DMS 273 (cell line): Measurements from ENCODE around the gene PRRC2B.
A peak's percentile ranks its signal among the peaks of the same experiment; 100 is the strongest.

Experiments used
- DNase-seq: peaks from one replicate; lab custom pipeline; 2025; ENCODE audit not compliant: unreplicated experiment; lab: John Stamatoyannopoulos, UW

PRRC2B gene

DNA sequence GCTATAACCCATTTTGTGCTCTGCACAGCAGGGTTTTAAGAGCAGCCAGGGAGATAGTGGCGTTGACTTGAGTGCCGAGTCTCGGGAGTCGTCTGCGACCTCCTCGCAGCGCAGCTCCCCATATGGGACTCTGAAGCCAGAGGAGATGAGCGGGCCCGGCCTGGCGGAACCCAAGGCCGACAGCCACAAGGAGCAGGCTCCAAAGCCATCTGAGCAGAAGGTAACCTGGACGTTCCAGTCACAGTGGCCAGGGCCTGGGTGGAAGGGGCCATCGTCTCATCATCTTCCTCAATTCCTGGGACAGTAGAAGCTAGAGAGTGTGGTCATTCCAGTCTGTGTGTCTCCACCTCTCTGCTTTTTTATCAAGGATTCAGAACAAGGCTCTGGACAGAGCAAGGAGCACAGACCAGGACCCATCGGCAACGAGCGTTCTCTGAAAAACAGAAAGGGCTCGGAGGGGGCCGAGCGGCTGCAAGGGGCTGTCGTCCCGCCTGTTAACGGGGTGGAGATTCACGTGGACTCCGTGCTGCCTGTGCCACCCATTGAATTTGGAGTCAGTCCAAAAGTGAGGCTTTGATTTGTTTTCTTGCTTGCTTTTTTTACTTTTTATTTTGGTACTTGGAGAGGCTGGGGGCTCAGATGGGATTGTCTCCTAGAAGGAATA is 88.6 kb downstream of the PRRC2B start:
- no peak for DNase-seq

DNA sequence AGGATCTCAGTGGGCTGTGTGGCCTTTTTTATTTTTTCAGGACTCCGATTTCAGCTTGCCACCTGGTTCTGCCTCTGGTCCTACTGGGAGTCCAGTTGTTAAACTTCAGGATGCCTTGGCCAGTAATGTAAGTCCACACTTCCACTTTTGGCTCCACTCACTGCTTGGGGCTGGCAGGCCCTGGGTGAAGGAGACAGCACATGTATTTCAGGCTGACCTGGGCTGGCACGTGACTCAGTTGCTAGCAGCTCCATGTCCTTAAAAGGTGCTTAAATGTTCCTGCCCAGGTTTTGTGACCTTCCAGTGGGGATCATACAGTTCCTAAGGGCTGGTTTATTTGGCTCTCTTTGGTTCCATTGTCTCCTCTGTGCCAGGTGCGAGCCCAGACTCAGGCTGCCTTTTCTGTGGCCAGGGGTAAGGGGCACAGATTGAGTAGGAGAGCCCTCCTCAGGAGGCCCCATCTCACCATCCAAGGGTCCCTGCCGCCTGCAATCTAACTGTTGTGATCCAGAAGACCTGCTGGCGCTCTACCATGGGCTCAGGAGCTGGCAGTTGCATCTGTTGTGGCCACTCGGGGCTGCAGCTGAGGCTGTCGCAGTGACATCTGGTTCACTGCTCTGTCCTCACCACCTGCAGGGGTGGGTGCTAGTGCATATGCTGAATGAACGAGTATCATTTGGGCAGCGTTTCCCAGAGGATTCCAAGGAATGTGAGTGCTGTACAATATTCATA is 89.6 kb downstream of the PRRC2B start:
- DNase-seq = peak; percentile 33

DNA sequence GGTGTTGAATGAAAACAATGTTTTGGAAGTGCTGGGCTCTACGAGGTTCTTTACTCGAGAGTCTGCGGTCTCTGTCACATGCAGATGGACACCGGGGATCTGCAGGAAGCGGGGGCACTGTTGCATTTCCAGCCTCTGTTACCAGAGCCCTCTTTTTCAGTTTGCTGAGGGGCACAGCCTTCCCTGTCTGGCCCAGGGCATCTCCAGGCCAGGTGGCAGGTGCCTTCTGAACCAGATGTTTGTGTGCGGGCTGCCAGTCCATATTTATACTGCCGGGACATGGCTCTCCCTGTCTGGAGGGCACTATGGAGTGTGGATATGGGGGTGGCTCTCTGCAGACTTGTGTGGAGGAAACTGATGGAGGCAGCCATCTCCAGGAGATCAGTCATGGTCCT is 90.2 kb downstream of the PRRC2B start:
- no peak for DNase-seq

DNA sequence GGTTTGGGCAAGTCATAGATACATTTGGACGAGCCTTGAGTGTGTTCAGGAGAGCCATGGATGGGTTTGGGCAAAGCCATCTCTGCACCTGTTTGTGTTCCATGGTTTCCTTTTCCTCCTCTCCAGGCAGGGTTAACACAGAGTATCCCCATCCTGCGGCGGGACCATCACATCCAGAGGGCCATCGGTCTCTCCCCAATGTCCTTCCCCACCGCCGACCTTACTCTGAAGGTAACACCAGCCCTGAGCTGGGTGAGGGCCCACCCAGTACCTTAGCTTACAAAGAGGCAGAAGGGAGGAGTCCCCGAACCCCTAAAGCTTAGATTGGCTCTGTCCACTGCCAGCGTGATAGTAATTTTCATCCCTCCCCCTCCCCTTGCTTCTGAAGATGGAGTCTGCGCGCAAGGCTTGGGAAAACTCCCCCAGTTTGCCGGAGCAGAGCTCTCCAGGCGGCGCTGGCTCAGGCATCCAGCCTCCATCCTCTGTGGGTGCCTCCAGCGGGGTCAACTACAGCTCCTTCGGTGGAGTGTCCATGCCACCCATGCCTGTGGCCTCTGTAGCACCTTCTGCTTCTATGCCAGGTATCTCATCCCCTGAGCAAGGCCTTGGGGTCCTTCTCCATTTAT is 90.8 kb downstream of the PRRC2B start:
- DNase-seq = no peak

DNA sequence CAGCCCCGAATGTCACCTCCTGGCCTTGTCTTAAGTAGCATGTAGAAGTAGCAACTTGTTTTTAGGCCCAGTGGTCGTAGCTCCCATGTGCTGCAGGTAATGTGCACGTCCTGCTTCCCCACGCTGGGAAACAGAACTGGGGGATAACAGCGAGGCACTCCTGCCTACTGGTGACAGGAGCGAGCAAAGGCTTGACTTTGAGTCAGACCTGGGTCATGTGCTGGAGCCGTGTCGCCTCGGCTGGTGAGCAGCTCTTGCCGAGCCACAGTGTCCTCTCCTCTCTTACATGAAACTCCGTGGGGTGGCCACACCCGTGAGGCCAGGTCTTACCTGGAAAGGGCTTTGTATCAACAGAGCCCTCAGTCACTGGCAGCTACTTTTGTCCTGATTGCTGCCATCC is 91.3 kb downstream of the PRRC2B start:
- DNase-seq = no peak

DNA sequence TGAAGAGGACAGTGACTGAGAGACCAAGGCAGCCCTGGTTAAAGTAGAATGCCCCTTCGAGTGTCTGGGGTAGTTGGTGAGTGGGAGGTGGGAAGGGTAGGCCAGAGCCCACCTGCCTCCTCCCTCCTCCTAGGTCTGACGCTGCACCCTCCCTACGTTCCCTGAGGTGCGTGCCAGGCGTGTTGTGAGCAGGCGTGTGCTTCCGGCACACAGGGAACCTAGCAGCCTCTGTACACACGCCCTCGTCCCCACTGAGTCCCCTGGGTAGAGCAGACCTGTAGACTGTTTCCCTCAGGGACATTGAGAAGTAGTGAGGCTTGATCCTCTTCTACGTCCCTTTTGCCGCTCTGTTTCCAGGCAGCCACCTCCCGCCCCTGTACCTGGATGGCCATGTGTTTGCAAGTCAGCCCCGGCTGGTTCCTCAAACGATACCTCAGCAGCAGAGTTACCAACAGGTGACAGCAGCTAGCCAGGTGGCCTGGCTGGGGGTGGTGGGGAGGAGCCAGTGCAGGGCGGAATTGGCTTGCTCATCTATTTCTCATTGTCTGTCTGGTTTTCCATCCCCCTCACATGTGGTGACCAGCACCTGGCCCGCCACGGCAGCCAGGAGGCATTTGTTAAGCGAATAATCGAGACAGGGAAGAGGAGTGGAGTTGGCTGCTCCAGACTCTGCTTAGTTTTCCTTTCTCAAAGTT is 92.0 kb downstream of the PRRC2B start:
- DNase-seq = no peak

DNA sequence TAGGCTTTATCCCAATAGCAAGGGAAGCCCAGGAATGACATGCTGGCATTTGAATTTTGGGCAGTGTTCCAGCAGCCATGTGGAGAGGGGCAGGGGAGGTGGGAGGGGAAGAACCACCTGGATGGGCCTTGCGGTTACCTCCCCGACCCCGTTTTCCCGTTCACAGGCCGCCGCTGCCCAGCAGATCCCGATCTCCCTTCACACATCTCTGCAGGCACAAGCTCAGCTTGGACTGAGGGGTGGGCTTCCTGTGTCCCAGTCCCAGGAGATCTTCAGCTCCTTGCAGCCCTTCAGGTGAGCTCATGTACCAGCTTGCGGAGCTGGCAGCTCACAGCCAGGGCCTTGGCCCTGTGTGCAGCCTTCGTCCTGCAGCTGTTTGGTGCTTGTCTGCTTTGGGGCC is 93.1 kb downstream of the PRRC2B start:
- peak; percentile 37 for DNase-seq

DNA sequence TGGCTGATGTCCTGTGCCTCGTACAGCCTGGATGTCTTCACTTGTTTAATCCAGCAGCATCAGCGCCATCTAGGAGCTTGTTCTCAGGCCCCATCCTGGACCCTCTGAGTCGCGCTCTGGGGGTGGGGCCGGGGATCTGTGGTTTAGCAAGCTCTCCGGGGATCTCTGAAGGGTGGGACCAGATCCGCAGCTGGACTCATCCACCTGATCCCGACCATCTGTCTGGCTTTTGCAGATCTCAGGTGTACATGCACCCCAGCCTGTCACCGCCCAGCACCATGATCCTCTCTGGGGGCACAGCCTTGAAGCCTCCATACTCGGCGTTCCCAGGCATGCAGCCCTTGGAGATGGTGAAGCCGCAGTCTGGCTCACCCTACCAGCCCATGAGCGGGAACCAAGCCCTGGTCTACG is 93.7 kb downstream of the PRRC2B start:
- no peak for DNase-seq

DNA sequence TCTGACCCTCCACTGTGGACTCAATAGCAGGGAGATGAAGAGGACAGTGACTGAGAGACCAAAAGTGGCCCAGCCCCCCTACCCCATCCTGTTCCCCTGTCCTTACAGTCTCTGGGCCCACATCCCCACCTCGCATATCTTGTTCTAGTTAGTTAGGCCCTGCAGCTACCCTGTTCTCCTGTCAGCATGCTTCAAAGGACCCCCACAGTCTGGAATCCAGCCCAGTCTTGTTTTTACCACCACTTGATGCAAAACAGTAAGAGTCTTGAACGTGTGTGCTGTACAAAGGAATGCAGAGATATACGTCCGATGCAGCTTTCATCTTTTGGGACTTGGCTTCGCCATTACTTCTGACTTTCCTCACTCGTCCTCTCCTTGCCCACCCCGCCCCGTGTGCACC is 96.6 kb downstream of the PRRC2B start:
- DNase-seq = no peak

DNA sequence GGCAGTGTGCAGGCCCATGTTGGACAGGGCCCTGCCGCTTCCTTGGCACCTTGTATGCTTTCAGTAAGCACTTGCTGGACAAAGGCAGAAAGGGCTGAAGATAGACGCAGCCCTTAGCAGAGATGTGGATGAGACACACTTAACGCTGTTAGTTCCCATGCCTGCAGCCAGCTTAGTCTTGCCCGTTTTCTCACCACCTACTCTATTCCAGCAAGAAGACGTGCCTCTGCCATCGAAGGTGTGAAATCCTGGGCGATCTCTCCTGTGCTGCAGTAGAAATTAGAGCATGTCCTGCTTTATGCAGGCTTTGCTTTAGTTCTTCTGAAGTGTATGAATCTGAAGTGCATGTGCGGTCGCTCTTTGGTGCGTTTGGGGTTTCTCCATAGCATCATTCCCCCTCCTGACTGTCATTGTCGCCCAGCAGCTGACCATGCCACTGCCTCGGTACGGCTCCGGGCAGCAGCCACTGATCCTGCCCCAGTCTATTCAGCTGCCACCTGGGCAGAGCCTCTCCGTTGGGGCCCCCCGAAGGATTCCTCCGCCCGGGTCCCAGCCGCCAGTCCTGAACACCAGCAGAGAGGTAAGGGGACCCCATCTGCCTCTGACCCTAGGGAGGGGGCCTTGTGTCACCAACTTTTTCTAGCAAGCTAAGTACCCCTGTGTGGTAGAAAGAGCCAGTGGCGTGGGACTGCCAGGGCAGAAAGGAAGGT is 97.3 kb downstream of the PRRC2B start:
- no peak for DNase-seq

DNA sequence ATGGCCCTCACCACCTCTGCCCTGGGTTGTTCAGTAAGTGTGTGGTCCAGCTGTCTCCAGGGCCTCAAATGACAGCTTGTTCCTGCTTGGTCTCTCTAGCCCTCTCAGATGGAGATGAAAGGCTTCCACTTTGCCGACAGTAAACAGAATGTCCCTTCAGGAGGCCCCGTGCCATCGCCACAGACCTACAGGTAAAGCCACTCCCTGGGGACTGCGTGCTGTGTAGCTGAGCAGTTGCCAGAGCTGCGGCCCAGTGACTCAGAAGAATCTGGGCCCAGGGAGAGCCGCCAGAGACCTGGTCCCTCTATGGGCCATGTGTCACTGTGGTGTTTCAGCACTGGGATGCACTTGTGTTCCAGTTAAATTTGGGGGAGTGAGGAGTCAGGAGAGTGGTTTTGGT is 98.2 kb downstream of the PRRC2B start:
- DNase-seq = no peak

DNA sequence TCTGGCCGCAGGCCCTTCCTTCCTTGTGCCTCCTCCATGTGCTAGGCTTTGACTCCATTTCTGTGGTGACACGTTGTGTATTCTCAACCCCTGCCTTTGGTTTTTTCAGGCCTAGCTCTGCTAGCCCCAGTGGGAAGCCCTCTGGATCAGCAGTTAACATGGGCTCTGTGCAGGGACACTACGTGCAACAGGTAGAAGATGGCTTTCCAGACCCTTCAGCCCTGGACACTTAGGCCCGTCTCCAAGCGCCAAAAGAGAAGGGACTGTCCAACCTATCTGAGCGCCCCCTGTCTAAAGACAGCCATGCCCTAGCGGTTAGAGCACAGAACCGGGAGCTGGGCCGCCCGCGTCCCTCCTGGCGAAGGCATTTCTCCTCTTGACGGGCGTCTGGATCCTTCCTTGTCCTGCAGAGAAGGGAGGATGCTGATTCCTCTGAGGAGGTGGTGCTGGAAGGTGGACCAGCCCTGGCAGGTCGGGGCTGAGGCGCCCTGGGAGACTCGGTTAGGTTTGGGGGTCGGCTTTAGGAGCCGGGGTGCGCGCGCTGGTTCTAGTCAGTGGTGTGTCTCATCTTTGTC is 100.5 kb downstream of the PRRC2B start:
- DNase-seq = no peak

DNA sequence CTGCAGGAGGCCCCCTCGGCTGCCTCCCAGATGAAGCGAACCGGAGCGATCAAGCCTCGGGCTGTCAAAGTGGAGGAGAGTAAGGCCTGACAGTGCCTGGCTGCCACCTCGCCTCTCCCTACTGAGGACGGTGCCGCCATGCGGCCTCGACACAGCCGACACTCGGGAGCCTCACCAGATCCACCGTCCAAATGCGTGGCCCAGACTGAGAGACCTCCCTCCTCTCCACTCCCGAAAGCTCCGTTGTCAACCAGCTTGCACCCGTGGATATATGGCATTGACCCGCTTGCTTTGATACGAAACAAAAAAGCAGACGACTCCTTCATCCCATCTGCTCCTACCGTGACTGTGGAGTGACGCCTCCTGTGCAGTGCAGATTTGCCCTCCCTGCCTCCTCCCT is 101.9 kb downstream of the PRRC2B start:
- DNase-seq = no peak

DNA sequence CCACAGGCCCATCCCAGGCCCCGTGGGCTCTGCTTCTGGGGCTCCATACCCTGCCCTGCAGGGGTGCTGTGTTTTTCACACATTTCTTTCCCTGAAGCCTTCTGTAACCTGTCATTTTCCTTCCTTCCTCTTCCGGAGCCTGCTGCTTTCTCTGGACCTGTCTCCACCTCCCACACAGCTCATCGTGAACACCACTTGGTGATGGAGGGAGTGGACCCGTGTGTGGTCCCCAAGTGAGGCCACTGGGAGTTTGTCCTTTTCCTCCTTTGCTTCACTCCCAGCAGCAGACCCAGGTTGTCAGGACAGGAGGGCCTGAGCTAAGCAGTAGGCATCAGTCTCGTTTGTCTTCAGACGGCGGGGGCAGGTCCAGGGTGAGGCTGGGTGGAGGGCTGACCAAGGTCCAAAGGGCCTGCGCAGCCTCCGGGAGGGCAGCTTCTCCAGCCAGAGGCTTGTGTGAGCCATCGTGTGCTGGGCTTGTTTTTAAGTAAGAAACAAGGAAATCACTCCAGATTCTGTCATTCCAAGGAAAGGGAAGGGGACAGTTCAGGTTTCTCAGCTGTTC is 103.0 kb downstream of the PRRC2B start:
- DNase-seq = no peak

DNA sequence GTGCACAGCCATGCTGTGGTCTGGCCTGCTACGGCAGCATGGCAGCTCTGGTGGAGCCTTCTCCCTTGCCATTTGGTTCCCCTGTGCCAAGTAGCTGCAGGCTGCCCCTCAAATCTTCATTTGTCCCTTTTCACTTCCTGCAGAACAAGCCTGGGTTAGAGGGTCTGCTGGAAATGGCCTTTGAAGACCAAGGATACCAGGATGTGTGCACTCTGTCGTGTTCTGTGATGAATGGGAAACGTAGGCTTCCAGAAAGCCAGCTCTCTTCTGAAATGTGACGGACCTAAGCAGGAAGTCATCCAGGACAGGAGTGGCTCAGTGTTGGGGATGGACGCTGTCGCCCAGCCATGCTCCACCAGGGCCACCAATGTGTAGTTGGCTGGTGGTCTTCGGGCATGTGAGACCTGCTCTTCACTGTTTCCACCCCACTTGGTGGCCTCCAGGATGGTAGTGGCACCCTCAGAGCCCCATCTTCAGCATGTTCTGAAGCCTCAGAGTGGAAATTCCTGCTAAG is 105.4 kb downstream of the PRRC2B start:
- DNase-seq = no peak

DNA sequence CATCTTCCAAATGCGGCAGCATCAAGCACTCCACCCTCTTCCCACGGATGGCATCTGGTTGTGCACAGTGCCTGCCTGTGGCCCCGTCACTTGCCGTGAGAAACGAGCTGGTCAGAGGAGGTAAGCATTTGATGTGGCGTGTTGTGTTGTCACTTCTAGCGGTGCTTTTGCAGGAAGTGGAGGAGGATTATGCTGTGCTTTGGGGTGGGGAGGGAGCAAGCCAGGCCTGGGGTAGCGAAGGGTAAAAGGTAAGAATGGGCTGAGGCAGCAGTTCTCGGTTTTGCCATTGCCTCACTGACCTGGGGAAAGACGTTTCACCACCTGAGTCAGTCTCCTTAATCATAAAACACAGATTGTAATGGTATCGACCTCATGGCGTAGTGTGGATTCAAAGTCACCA is 106.5 kb downstream of the PRRC2B start:
- DNase-seq = no peak

DNA sequence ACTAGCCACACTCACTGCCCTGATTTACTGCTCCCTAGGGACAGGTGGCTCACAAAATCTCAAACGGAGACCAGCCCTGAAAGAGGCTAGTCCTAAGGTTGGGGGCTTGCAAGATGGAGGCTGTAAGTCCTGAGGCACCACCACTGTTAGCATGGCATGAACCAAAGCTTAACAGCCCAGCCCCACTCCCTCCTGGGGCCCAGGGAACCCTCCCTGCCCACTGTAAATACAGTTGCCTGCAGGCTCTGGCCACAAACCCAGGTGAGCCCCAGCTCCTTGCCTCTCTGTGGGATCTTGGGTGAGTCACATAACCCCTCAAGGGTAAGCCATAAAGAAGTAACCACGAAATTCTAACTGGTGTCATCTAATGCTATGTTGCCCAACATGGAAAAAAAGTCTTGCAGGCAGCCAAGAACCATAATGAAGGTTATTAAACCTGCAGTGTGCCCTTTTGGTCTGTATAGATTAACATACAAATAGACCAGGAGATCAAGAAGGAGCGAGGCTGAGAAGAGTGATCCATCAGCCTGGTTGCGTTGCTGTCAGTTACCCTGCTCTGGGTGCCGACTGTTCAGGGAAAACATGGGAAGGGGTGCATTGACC is 107.2 kb downstream of the PRRC2B start:
- DNase-seq = peak; percentile 55

DNA sequence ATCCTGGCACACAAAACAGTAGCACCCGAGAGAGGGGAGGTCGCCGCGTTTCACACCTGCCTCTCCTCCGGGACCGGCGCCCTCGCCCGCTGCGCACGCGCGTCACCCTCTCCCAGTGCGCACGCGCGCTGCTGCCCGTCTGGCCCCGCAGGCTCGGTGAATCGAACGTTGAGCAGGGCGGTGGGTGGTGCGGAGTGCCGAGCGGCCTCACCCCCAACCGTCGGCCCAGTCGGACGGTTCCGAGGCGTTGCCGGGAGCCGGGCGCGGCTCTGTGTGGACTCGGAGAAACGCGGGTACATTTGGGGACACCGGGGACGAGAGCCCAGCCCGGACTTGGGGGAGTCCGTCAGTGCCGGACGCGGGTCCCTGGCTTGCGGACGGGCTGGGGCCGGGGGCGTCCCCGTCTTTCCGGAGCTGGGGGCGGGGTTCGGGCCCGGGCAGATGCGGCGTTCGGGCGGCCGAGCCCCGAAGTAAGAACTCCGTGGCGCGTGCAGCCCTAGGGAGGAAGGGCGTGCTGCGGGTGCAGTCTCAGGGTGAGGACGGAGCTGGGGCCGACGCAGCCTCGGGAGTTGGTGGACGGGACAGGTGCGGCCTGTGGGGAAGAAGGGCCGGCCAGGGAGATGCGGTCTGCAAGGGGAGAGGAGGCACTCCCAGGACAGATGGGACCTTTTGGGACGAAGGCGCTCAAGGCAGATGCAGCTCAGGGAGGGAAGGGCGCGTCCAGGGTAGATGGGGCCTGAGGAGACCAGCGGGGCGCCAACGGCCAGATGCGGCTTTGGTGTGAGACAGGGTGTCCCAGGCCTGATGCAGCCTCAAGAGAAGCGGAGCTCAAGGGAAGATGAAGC is 109.1 kb downstream of the PRRC2B start, which contains the start of gene POMT1:
POMT1 (plus strand) TSS at position 138 of the 845 bp plus-strand sequence. CDS start 1,301 bp downstream, outside the sequence.
- DNase-seq = peak; percentile 95
